HG02623 (cell line): ENCODE measurements around the gene PIK3CD.

ENCODE experiments used
- ATAC-seq: cut with Tn5 transposase; IDR thresholded peaks from one replicate; pipeline ENCODE4 v1.9.1; 2021; ENCODE audit warnings: moderate library complexity; ENCODE audit not compliant: unreplicated experiment

Gene PIK3CD

DNA sequence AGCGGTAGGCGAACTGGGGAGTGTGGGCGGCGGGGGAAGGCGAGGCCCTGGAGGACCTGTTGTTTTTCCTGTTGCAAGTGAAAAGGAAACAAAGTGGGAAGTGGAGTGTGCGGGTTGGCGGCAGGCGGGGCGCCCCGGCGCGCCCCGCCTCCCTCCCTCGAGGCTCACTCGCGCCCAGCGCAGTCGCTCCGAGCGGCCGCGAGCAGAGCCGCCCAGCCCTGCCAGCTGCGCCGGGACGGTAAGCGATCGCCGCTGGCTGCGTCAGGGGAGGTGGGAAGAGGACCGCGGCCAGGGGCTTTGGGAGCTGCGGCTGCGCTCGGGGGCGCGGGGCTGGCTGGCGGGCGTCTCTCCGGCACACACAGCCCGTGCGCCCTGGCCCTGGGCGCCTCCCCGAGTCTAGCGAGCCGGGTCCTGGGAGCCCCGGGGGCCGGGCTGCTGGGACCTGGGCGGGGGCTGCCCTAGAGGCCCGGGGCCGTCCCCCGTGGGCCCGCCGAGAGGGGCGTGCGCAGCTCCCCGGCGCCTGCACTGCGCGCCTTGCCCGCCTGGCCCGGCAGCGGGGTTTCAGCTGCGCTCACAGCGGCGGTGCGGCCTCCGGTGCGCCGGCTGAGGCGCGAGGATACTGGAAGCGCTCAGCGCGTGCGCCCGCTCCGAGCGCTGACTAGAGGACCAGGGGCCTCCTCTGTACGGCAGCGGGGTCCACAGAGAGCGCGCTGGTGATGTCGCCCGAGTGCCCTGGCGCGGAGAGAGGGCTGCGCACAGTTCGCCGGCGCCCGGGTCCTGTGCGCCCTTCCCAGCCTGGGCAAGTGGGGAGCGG is at the start of gene PIK3CD:
PIK3CD (plus strand) TSS at position 167 of the 814 bp plus-strand sequence. CDS start 58,725 bp downstream, outside the sequence.
- ATAC-seq: peak; percentile 27

DNA sequence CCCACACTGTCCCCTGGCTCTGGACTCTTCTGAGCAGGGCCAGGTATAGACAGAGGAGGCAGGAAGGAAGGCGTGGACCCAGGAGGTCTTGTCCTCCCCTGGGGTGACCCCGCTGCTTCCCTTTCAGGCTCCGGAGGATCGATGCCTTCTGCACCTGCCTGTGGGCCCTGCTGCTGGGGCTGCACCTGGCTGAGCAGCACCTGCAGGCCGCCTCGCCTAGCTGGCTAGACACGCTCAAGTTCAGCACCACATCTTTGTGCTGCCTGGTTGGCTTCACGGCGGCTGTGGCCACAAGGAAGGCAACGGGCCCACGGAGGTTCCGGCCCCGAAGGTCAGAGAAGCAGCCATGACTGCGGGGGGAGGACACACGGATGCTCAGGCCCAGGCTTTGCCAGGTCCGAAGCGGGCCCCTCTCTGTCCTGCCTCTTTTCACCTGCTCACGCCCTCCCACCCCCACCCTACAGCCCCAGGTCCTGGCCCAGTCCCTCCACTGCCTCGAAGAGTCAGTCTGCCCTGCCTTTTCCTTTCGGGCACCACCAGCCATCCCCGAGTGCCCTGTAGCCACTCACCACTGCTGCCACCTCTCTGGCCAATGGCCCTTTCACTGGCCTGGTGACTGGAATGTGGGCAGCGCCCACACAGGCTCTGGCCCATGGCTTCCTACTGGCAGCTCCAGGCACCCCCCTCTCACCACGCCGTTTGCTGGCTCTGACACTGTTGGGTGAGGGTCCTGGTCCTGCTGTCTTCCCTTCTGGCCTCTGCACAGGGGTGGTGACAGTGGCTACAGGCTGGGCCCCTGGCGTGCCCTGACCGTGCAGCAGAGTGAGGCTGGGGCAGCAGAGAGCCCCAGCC is 49.4 kb upstream of the PIK3CD start:
- ATAC-seq: no peak

DNA sequence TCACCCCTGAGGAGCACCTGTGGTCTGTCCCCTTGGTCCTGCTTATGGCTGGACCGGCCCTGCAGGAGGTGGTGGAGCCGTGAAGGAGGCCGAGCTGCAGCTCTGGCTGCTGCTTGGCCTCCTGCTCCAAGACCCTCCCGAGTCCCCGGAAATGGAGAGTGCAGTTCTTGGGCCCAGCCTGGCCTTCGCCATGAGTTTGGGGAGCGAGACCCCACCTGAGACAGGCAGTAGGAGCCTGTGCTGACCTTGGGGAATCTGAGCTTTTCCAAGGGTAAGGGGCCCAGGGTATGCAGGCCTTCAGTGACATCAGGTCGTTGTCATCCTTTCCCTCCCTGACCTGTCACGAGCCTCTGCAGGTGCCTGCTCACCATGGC is 48.8 kb upstream of the PIK3CD start:
- no peak for ATAC-seq

DNA sequence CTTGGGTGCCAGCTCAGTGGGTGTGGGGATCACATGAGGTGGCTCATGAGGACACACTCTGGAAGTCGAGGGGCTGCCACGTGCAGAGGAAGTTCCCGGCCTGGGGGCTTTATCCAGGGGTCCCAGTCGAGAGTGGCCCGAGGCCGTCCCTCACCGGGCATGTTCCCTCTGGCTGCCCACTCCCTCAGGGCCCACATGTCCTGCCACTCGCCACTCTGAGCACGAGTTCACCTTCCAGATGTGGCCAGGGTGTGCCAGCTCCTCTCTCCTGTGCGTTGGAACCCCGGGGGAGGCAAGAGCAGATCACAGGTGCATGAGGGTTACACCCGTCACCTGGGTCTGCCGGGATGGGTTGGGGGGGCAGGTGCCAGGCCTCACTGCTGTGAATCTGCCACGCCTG is 48.2 kb upstream of the PIK3CD start:
- ATAC-seq: no peak

DNA sequence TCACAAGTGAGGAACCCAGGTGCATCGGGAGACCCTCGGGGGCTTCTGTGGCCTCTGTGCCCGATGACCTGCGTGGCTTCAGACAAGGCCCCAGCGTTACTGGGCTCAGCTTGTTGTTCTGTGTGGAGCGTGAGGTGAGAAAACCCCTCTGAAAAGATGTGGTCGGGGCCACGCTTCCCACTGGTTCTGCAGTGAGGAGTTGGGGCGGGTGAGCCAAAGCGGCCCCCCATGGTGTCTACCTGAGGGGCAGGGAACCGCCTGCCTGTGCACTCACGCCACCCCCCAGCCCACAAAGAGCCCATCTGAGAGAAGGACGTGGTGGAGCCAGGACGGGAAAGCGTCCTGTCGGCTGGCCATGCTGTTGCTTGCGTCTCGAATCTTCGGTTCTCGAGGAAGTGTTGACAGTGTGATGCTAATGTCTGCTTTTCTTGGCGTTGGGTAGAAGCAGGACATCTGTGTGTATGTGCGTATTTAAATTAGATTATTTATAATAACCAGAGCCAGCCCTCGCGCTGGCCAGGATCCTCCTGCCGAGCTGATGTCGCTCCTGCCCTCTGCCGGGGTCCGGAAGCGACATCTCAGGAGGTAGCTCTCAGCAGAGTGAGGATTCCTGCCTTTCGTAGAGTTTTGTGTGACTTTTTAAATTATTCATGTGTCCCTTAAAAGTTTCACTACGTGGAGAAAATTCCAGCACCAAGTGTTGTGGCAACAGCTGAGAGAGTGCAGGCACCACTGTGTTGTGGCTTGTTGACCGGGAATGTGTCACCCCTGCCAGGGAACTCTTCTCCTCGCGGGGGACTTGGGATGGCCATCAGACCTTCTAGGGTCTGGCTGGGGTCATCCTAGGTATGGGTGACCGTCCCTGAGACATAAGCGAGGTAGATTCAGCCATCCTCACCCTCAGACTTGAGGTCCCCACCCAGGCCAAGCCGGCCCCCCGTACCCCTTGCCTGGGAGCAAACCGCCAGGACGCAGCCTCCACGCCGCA is 47.5 kb upstream of the PIK3CD start:
- ATAC-seq: no peak

DNA sequence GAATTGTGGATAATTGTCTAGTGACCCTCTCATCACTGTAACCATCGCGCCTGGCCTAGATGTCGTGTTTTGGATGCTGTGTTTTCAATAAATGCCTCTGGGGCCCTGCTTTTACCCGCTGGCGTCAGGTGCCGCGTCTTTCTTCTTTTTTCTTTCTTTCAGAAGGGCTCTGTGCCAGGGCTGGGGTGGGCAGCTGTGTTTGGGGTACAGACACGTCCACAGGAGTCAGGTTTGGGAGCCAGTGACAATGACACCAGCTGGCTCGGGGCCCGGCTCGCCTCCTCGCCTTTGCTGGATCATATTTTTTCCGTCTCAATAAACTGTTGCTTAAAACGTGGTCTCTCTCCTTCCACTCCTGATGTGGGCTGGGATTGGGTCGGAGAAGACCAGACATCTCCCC is 46.7 kb upstream of the PIK3CD start:
- no peak for ATAC-seq

DNA sequence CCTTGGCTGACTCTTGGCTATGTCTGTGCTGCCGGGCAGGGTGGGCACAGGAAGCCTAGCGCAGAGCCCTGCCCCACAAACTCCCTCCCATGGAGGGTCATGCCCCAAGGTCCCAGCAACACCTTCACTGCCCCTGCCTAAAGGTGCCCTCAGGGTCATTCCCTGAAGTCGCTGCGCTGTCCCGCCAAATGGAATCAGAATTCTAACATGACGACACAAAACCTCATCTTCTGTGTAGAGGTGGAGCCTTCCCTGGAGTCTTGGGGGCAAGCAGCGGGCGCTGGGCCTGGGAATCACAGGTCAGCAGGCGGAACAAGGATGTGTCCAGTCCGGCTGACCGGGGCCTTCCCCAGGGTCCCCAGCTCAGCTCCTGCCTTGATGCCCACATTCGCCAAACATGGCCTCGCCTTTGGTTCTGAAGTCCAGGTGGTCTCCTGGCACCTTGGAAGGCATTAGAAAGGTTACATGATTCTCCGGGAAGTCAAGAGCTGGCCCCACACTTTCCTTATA is 45.5 kb upstream of the PIK3CD start:
- no peak for ATAC-seq

DNA sequence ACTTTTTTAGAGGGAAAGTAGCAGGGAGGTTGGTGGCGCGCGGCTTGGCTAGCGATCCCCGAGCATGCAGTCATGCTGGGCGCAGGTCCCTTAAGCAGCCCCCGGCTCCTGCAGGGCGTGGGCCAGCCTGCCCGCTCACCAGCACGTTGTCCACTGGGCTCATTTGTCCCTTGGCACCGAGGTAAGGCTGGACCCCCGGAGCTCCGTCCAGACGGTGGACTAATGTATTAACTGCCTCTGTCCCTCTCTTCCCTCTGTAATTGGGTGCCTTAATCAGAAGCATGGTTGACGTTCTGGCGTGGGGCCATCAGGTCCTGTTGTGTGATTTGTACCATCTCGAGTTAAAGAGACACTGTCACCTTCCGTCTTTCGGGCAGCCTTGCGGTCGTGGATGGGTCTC is 45.1 kb upstream of the PIK3CD start:
- ATAC-seq: no peak

DNA sequence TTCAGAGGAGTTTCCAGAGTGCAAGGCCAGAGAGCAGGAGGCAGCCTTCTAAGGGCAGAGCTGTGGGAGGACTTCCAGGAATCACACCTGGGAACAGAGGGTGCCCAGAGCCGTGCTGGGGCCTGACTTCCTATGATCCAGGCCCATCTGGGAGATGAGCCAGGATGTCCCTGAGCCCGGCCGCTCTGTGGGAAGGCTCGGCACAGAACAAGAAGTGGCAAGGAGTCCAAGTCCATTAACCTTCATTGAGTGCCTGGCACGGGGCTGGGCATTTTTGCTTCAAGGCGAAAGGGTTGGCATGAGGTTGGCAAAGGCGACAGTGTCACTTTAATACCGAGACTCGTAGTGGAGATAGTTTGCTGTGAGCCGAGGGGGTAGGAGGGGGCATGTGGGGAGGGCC is 44.6 kb upstream of the PIK3CD start:
- ATAC-seq: no peak

DNA sequence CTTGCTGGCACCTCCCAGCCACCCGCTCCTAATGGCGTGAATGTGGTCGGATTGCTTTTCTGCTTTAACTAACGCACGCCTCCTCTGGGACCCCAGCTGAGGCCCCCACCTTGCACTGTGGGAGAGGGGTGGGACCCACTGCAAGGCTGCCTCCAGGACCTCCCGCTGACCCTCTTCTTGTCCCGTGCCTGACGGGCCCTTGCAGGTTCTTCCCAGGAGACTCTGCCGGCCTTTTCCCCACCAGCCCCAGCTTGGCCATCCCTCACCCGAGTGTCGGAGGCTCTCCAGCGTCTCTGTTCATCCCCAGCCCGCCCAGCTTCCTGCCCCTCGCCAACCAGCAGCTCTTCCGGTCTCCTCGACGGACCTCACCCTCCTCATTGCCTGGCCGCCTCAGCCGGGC is 44.2 kb upstream of the PIK3CD start:
- no peak for ATAC-seq

DNA sequence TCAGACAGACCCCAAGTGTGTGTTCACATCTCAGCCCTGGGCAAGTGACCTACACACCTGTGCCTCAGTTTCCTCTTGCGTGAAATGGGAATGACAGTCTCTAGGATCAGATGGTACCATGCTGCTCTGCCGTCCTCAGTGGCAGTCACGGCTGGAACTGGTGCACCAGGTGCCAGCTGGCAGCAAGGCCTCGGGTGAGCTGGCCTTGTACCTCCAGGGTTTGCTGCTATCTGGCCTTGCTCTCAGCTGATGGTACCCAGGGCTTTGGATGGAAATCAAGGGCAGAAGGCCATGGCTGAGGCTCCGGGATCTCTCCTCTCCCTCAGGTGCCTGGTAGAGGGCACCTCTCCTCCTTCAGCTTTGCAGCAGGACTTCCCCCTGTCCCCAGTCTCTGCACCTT is 41.5 kb upstream of the PIK3CD start:
- no peak for ATAC-seq

DNA sequence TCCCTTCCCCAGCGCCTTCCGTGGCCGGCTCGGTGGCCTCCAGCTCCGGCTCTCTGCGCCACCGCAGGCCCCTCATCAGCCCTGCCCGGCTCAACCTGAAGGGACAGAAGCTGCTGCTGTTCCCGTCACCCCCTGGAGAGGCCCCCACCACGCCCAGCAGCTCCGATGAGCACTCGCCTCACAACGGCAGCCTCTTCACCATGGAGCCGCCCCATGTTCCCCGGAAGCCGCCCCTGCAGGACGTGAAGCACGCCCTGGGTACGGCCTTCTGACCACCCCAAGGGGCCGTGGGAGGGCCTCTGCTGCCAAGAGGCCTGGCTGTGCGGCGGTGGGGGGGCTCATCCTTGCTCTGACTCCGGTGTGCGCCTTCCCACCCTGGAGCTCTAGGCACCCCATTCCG is 41.0 kb upstream of the PIK3CD start:
- ATAC-seq: no peak

DNA sequence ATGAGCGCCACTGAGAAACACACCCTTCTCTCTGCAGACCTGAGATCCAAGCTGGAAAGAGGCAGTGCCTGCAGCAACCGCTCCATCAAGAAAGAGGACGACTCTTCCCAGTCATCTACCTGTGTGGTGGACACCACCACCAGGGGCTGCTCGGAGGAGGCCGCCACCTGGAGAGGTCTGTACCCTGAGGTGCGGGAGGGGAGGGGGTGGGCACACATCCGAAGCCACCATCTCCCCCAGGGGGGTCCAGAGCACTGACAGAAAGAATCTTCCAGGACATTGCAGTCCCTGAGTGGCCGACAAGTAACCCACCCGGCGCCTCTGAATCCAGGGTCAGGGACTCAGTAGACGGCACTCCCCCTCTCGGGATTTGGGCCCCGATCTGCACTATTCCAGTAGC is 39.8 kb upstream of the PIK3CD start:
- ATAC-seq: no peak

DNA sequence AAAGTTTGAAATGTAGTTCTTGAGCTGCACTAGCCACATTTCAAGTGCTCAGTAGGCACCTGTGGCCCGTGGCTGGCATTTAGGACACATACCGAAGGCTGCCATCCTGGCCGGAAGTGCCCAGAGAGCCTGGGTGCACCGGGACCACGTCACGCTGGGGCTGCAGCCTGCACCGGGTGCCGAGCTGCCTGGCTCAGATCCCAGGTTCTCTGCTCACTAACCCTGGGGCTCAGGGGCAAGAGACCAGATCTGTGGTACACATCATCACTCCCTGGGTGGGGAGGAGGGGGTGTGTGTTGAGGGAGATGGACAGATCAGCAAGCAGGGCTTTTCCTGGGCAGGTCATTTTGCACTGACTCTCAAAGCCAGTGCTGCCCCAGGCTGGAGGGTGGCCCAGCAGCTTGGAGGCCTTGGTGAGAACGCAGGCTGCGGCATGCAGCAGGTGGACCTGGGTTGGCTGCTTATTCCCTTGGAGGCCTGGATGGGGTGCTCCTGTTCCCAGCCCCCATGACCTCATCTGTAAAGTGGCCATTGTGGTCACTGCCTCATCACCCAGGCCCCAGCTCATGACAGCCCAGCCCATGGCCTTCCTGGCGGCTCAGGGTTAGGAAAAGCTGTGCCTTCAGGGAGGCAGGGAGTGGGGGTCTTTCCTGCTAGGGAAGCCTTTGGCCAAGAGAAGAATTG is 39.2 kb upstream of the PIK3CD start:
- ATAC-seq: no peak

DNA sequence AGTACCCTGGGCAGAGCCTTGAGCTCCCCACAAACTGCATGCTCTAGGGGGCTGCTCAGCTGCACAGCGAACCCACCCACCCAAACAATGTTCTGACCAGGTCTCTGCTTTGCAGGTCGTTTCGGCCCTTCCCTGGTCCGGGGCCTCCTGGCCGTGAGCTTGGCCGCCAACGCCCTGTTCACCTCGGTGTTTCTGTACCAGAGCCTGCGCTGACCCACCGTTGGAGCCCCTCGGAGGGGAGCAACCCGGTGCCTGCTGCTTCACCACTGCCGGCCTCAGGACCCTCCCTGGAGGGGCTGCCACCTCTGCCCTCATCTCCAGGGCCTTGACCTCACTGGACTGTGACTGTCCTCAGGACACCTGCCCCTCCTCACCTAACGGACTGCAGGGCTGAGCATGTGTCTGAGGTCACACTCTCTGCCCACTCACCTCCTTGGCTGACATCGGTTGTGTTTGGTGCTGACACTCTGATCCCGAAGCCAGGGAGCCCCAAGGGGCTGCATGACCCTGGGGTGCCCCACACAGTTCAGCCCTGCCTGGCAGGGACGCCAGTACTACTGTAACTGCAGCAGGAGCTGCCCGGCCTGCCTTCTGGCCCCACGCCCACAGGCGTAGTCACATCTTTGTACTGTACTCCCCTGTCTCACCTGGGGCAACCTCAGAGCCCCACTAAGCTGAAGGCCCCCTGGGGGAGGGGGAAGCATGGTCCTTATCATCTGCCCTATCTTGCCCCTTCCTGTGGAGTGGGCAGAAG is 38.5 kb upstream of the PIK3CD start:
- ATAC-seq: no peak

DNA sequence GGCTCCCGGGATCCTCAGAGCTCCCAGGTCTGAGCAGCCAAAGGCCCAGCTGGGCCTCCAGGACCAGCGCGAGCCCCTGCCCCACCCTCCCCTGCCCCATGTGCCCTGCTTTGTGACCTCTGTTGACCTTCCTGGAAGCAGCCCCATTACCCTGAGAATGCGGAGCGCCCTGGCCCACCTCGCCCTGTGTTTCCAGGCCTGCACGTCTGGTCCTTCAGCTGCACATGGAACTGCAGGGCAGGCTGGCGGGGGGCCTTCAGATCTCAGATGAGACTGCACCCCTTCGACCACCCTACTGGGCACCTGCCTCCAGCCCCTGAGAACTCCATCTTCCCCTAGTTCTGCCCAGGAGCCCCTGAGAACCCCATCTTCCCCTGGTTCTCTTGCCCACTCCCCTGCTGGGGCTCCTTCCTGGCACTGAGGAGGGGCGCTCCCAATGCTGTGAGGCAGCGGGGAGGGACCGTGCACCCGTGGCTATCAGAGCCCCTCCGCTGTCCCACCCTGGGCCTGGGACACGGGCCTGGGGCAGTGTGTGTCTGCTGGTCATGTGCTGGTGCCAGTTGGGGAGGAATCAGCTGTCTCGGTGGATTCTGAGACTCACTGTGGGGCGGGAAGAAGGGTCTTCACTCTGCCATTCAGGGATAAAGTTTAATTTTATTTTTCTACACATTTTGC is 37.8 kb upstream of the PIK3CD start:
- no peak for ATAC-seq

DNA sequence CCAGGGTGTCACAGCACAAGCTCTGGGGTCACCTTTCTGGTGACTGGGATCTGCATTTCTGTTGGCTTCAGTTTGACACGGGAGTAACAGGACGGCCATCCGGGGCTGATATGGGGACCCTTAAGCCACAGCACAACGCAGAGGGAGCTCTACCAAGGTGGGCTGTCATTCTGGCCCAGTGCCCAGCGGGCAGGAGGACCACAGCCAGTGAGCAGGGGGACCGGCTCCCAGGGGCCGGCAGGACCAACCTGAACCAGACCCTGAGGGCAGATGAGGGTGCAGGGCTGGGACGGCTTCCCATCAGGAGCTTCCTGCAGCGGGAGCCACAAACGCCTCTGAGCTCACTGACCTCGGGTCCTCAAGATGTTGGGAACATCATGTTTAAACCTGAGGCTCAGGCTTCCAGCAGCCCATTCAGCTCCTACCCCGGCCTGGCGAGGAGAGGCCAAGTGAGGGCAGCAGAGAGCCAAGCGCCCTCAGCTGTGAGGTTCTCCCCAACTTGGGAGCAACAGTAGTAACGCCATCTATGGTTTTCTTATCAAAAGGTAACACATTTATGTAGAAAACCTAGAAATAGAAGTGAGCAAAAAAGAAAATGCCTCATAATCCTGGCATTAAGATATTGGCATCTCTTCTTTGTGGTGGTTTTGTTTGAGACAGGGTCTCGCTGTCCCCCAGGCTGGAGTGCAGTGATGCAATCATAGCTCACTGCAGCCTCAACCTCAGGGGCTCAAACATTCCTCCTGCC is 36.0 kb upstream of the PIK3CD start:
- ATAC-seq: no peak
